MM.1S (cell line): Measurements from ENCODE around the gene SHFL.

Source experiments
- DNase-seq: peaks from one replicate; pipeline ENCODE4 v3.0.0-alpha.2; 2015
- H2AFZ ChIP-seq: fragments of 300-600 bp; sonication (generic); 2 replicates; pipeline ENCODE4 v1.6.0; 2016; ENCODE audit warnings: antibody characterized with exemption, low read length
- H3F3A ChIP-seq: fragments of 300-600 bp; sonication (generic); 2 replicates; pipeline ENCODE4 v1.6.1; 2016; ENCODE audit warnings: mild to moderate bottlenecking, antibody characterized with exemption, low read length, moderate library complexity, mixed read lengths; ENCODE audit not compliant: insufficient read depth
- H3K27ac ChIP-seq: fragments of 300-600 bp; sonication (generic); 2 replicates; pipeline ENCODE4 v1.5.1; 2016; ENCODE audit warnings: mild to moderate bottlenecking, low read length
- H3K27me3 ChIP-seq: fragments of 300-600 bp; sonication (generic); replicated peaks from 2 replicates; pipeline ENCODE4 v1.6.0; 2016; ENCODE audit warnings: low read length; ENCODE audit not compliant: insufficient read depth
- H3K36me3 ChIP-seq: fragments of 300-600 bp; sonication (generic); replicated peaks from 2 replicates; pipeline ENCODE4 v1.6.1; 2016; ENCODE audit warnings: mild to moderate bottlenecking, low read length, mixed read lengths; ENCODE audit not compliant: insufficient read depth
- H3K4me1 ChIP-seq: fragments of 300-600 bp; sonication (generic); 2 replicates; pipeline ENCODE4 v1.6.1; 2016; ENCODE audit warnings: low read length, mixed read lengths
- H3K4me2 ChIP-seq: fragments of 300-600 bp; sonication (generic); 2 replicates; pipeline ENCODE4 v1.6.0; 2016; ENCODE audit warnings: low read depth, low read length
- H3K4me3 ChIP-seq: fragments of 300-600 bp; sonication (generic); 2 replicates; pipeline ENCODE4 v1.5.1; 2016; ENCODE audit warnings: low read length, mixed read lengths
- H3K79me2 ChIP-seq: fragments of 300-600 bp; sonication (generic); 2 replicates; pipeline ENCODE4 v1.6.1; 2016; ENCODE audit warnings: mixed run types, low read length, mixed read lengths
- H3K9ac ChIP-seq: fragments of 300-600 bp; sonication (generic); 2 replicates; pipeline ENCODE4 v1.6.1; 2016; ENCODE audit warnings: low read length, mixed read lengths
- H3K9me2 ChIP-seq: fragments of 300-600 bp; sonication (generic); replicated peaks from 2 replicates; pipeline ENCODE4 v1.6.1; 2016; ENCODE audit warnings: mild to moderate bottlenecking, low read length, mixed read lengths; ENCODE audit not compliant: insufficient read depth
- H3K9me3 ChIP-seq: fragments of 300-600 bp; sonication (generic); replicated peaks from 2 replicates; pipeline ENCODE4 v1.6.1; 2016; ENCODE audit warnings: mild to moderate bottlenecking, low read length, mixed read lengths; ENCODE audit not compliant: insufficient read depth
- H4K20me1 ChIP-seq: fragments of 300-600 bp; sonication (generic); 2 replicates; pipeline ENCODE4 v1.6.1; 2016; ENCODE audit warnings: mild to moderate bottlenecking, low read length, moderate library complexity, mixed read lengths; ENCODE audit not compliant: insufficient read depth
- EZH2 ChIP-seq: fragments of 300-600 bp; sonication (generic); optimal IDR thresholded peaks from 2 replicates; pipeline ENCODE3; 2017; ENCODE audit warnings: low read depth, mild to moderate bottlenecking, antibody characterized with exemption, low read length, mixed read lengths
- EZH2phosphoT487 ChIP-seq: fragments of 300-600 bp; sonication (generic); IDR thresholded peaks from 2 replicates; pipeline ENCODE4 v1.6.1; 2018; ENCODE audit warnings: antibody characterized with exemption, low read length
- TF ChIP-seq, protein P1 (sequence below): fragments of 300-600 bp; sonication (generic); IDR thresholded peaks from 2 replicates; pipeline ENCODE4 v1.5.1; 2016; ENCODE audit warnings: antibody characterized with exemption, low read length, mixed read lengths

The SHFL gene

GRCh38 chr19:10113964-10114650, 28.0 kb downstream of the SHFL start:
- Histone ChIP-seq H3K4me1 (peaks cover 28% of the 10 kb centered on the region), H3K4me2 (no peak overlapping the region), H2AFZ (no peak overlapping the region), H3K27me3 (no peaks in the 10 kb centered on the region), H3K36me3 (peaks cover 14% of the 10 kb centered on the region), H3K9me2 (no peaks in the 10 kb centered on the region), H3F3A (peaks cover 37% of the 10 kb centered on the region), H3K9ac (no peak overlapping the region), H3K79me2 (peaks cover 34% of the 10 kb centered on the region), H3K9me3 (no peaks in the 10 kb centered on the region), H3K27ac (no peak overlapping the region), H4K20me1 (no peaks in the 10 kb centered on the region), H3K4me3 (no peak overlapping the region)
- DNase-seq = no peak
- TF ChIP-seq, protein P1, sequence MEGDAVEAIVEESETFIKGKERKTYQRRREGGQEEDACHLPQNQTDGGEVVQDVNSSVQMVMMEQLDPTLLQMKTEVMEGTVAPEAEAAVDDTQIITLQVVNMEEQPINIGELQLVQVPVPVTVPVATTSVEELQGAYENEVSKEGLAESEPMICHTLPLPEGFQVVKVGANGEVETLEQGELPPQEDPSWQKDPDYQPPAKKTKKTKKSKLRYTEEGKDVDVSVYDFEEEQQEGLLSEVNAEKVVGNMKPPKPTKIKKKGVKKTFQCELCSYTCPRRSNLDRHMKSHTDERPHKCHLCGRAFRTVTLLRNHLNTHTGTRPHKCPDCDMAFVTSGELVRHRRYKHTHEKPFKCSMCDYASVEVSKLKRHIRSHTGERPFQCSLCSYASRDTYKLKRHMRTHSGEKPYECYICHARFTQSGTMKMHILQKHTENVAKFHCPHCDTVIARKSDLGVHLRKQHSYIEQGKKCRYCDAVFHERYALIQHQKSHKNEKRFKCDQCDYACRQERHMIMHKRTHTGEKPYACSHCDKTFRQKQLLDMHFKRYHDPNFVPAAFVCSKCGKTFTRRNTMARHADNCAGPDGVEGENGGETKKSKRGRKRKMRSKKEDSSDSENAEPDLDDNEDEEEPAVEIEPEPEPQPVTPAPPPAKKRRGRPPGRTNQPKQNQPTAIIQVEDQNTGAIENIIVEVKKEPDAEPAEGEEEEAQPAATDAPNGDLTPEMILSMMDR = no peak
- no peak for TF ChIP-seq EZH2
- no peak for TF ChIP-seq EZH2phosphoT487

- Histone ChIP-seq H3K27me3 (no peaks in the 10 kb centered on the region), H4K20me1 (no peaks in the 10 kb centered on the region), H3K79me2 (peaks cover 34% of the 10 kb centered on the region), H3K36me3 (peaks cover 7% of the 10 kb centered on the region), H3K9ac (no peak overlapping the region), H3K4me1 (peaks cover 28% of the 10 kb centered on the region), H3K9me2 (no peaks in the 10 kb centered on the region), H3K9me3 (no peaks in the 10 kb centered on the region), H3K27ac (no peak overlapping the region), H3K4me3 (no peak overlapping the region), H3F3A (peaks cover 37% of the 10 kb centered on the region), H2AFZ (no peak overlapping the region), H3K4me2 (no peak overlapping the region)
- no peak for DNase-seq
- TF ChIP-seq EZH2phosphoT487 (no peak), EZH2 (no peak)
- TF ChIP-seq, protein P1 = no peak
These were observed 28.7 kb downstream of the SHFL start for GRCh38 chr19:10114651-10115391.

DNA sequence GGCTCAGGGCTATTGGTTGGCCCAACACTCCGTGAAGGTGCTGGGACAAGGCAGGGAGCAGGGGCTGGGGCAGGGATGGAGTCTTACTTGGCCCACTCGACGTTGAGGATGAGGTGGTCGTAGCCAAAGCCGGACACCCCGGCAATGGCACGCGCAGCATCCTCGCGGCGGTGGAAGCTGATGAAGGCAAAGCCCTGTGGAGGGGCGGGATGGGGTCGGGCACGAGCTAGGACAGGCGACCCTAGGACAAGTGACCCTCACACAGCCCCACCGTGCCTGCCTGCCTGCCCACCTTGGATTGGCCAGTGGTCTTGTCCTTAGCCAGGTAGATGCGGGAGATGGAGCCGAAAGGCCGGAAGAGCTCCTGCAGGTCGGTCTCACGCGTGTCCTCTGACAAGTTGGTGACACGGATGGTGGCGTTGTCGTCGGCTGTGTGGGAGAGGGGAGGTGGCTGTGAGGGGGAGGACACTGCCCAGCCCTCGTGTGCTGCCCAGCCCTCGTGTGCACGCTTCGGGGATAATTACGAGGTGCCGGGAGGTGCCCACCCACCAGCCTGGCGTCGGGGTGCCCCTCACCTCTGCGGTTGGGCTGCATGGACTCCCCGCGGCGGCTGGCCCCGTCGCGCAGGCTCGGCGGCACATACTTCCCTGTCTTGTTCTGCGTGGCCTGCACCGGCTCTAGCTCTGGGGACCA, 29.4 kb downstream of the SHFL start:
- no peaks in the 10 kb centered on the region for H4K20me1 ChIP-seq
- H3K9me2 ChIP-seq = no peaks in the 10 kb centered on the region
- no peak overlapping the region for H3K27ac ChIP-seq
- no peak overlapping the region for H2AFZ ChIP-seq
- peaks cover 34% of the 10 kb centered on the region for H3F3A ChIP-seq
- H3K79me2 ChIP-seq = peaks cover 30% of the 10 kb centered on the region
- TF ChIP-seq, protein P1 = no peak
- TF ChIP-seq EZH2 = no peak
- no peak for TF ChIP-seq EZH2phosphoT487
- no peak for DNase-seq
- no peaks in the 10 kb centered on the region for H3K27me3 ChIP-seq
- peaks cover 5% of the 10 kb centered on the region; the same call in 1 of the 2 replicates for H3K36me3 ChIP-seq
- H3K9ac ChIP-seq = no peak overlapping the region
- H3K9me3 ChIP-seq = no peaks in the 10 kb centered on the region
- H3K4me3 ChIP-seq = no peak overlapping the region
- H3K4me2 ChIP-seq = no peak overlapping the region
- H3K4me1 ChIP-seq = peaks cover 28% of the 10 kb centered on the region
